SK-N-SH (cell line): ENCODE results near the gene WIPF3. TPM values are rescaled to one million over a fixed set of nuclear protein-coding genes. Genes with fewer than 3 reads are reported as not detected.

Experiments
- CTCF ChIA-PET: fragments of 300-600, 350-600 bp; formaldehyde crosslinking; extraction: SDS; loops from one replicate; lab custom pipeline; 2021; lab: Yijun Ruan, JAX
- POLR2A ChIA-PET: fragments of 350-600 bp; sonication (Branson Sonifier 250); formaldehyde crosslinking; extraction: SDS; loops from one replicate; lab custom pipeline; 2020; ENCODE audit warnings: antibody characterized with exemption, inconsistent platforms; lab: Yijun Ruan, JAX
- DNase-seq: peaks from one replicate; pipeline ENCODE4 v3.0.0; 2012
- H2AFZ ChIP-seq: fragments of 200-600 bp; sonication (generic); 2 replicates; pipeline ENCODE4 v1.8.1; 2016; ENCODE audit warnings: antibody characterized with exemption, mild to moderate bottlenecking, low read depth
- H3F3A ChIP-seq: fragments of 200-600 bp; sonication (generic); replicated peaks from 2 replicates; pipeline ENCODE3; 2016; ENCODE audit warnings: antibody characterized with exemption, mild to moderate bottlenecking; ENCODE audit not compliant: insufficient read depth
- H3K27ac ChIP-seq, 2 experiments: fragments of 200-500 bp in 1 of 2; fragments of 200-600 bp in 1 of 2; sonication (Bioruptor generic) in 1 of 2; sonication (generic), shearing (Covaris generic) in 1 of 2; 2 replicates each; pipeline versions ENCODE4 v1.5.1 to v1.6.1; 2014 to 2016; ENCODE audit warnings: low read depth in 2 of 2, inconsistent platforms in 1 of 2, low read length in 1 of 2, mild to moderate bottlenecking in 1 of 2, mixed read lengths in 1 of 2
- H3K27me3 ChIP-seq: fragments of 200-600 bp; sonication (generic), shearing (Covaris generic); 2 replicates; pipeline ENCODE4 v1.6.1; 2016; ENCODE audit warnings: mixed run types; ENCODE audit not compliant: insufficient read depth
- H3K36me3 ChIP-seq, 2 experiments: fragments of 200-500 bp in 1 of 2; fragments of 200-600 bp in 1 of 2; sonication (Bioruptor generic) in 1 of 2; sonication (generic) in 1 of 2; replicated peaks in 1 of 2; 2 replicates each; pipeline versions ENCODE3 to v1.5.1; 2014 to 2016; ENCODE audit warnings: low read length in 1 of 2, mild to moderate bottlenecking in 1 of 2; ENCODE audit not compliant: insufficient read depth in 2 of 2, control insufficient read depth in 1 of 2
- H3K4me1 ChIP-seq, 2 experiments: fragments of 200-500 bp in 1 of 2; fragments of 200-600 bp in 1 of 2; sonication (Bioruptor generic) in 1 of 2; sonication (generic), shearing (Covaris generic) in 1 of 2; 2 replicates each; pipeline versions ENCODE4 v1.5.1 to v1.6.1; 2014 to 2016; ENCODE audit warnings: low read depth in 1 of 2, low read length in 1 of 2, mixed run types in 1 of 2; ENCODE audit not compliant: insufficient read depth in 2 of 2, control insufficient read depth in 1 of 2
- H3K4me2 ChIP-seq: fragments of 200-600 bp; sonication (generic), shearing (Covaris generic); 2 replicates; pipeline ENCODE4 v1.6.1; 2017; ENCODE audit warnings: mixed run types
- H3K4me3 ChIP-seq, 2 experiments: fragments of 200-500 bp in 1 of 2; fragments of 200-600 bp in 1 of 2; sonication (Bioruptor generic) in 1 of 2; sonication (generic), shearing (Covaris generic) in 1 of 2; 2 replicates each; pipeline versions ENCODE4 v1.5.1 to v1.8.1; 2014 to 2016; ENCODE audit warnings: low read depth in 2 of 2, inconsistent platforms in 1 of 2, low read length in 1 of 2, mild to moderate bottlenecking in 1 of 2, mixed read lengths in 1 of 2, moderate library complexity in 1 of 2
- H3K79me2 ChIP-seq: fragments of 200-600 bp; sonication (generic); 2 replicates; pipeline ENCODE4 v1.8.1; 2017; ENCODE audit warnings: mild to moderate bottlenecking; ENCODE audit not compliant: insufficient read depth
- H3K9ac ChIP-seq: fragments of 200-600 bp; sonication (generic); 2 replicates; pipeline ENCODE4 v1.6.1; 2017; ENCODE audit warnings: mixed run types
- H3K9me2 ChIP-seq: fragments of 200-600 bp; sonication (generic); 2 replicates; pipeline ENCODE4 v1.6.1; 2017; ENCODE audit warnings: mixed run types
- H3K9me3 ChIP-seq: fragments of 200-600 bp; sonication (generic); 2 replicates; pipeline ENCODE4 v1.6.1; 2017; ENCODE audit warnings: mixed run types, mild to moderate bottlenecking, moderate library complexity
- H4K20me1 ChIP-seq: fragments of 200-600 bp; sonication (generic); 2 replicates; pipeline ENCODE4 v1.6.1; 2017; ENCODE audit warnings: mild to moderate bottlenecking, mixed run types; ENCODE audit not compliant: insufficient read depth
- CHD2 ChIP-seq: fragments of 150-350 bp; IDR thresholded peaks from 2 replicates; pipeline ENCODE4 v1.6.1; 2018; ENCODE audit warnings: low read length; ENCODE audit not compliant: partially characterized antibody
- ELF1 ChIP-seq: IDR thresholded peaks from 2 replicates; pipeline ENCODE4 v1.4.0; 2012
- FOSL2 ChIP-seq: IDR thresholded peaks from 2 replicates; pipeline ENCODE4 v1.4.0; 2012; ENCODE audit warnings: low read depth, mild to moderate bottlenecking, moderate library complexity, borderline replicate concordance
- MEF2A ChIP-seq: IDR thresholded peaks from 2 replicates; pipeline ENCODE4 v1.4.0; 2012; ENCODE audit warnings: low read depth, borderline replicate concordance
- POLR2AphosphoS5 ChIP-seq: IDR thresholded peaks from 2 replicates; pipeline ENCODE4 v1.6.1; 2012; ENCODE audit warnings: low read depth, low read length
- RAD21 ChIP-seq: IDR thresholded peaks from 2 replicates; pipeline ENCODE4 v1.6.1; 2012; ENCODE audit warnings: mild to moderate bottlenecking, low read length
- RCOR1 ChIP-seq: fragments of 150-350 bp; IDR thresholded peaks from 2 replicates; pipeline ENCODE4 v1.6.1; 2017; ENCODE audit warnings: antibody characterized with exemption, low read length
- RFX5 ChIP-seq: IDR thresholded peaks from 2 replicates; pipeline ENCODE4 v1.6.1; 2012; ENCODE audit warnings: mild to moderate bottlenecking, improper control_type of control experiment, low read length
- SIN3A ChIP-seq: IDR thresholded peaks from 2 replicates; pipeline ENCODE4 v1.6.1; 2012; ENCODE audit warnings: low read depth, mild to moderate bottlenecking, low read length, moderate library complexity, borderline replicate concordance
- SMC3 ChIP-seq: IDR thresholded peaks from 2 replicates; pipeline ENCODE4 v1.6.1; 2012; ENCODE audit warnings: low read depth, low read length, improper control_type of control experiment
- WGBS: methylation state at CpG from one replicate; pipeline ENCODE4 v1.1.6; 2017; ENCODE audit warnings: low lambda C conversion rate; 5-methylcytosine and 5-hydroxymethylcytosine counted together
- polyA plus RNA-seq, 3 experiments: library from polyadenylated mRNA; depleted of rRNA; stranded (reverse); fragments of >200 nt; gene quantifications; 2 replicates each; pipeline ENCODE4 v1.2.3, GENCODE V29; 2012
- TF ChIP-seq, protein P1 (sequence below): fragments of 150-350 bp; IDR thresholded peaks from 2 replicates; pipeline ENCODE4 v1.6.1; 2016; ENCODE audit warnings: mild to moderate bottlenecking, low read depth, low read length
- TF ChIP-seq, protein P2 (sequence below): IDR thresholded peaks from 2 replicates; pipeline ENCODE4 v1.4.0; 2012; ENCODE audit warnings: low read depth, borderline replicate concordance
- TF ChIP-seq, protein P3 (sequence below): fragments of 150-350 bp; IDR thresholded peaks from 2 replicates; pipeline ENCODE4 v1.6.1; 2017; ENCODE audit warnings: antibody characterized with exemption, low read length, low read depth, borderline replicate concordance
- TF ChIP-seq, protein P4 (sequence below): IDR thresholded peaks from 2 replicates; pipeline ENCODE4 v1.4.0; 2012; ENCODE audit warnings: low read depth
- TF ChIP-seq, protein P5 (sequence below): fragments of 200-600 bp; sonication (generic); IDR thresholded peaks from 2 replicates; pipeline ENCODE4 v1.6.1; 2017; ENCODE audit warnings: antibody characterized with exemption, mild to moderate bottlenecking, moderate library complexity
- TF ChIP-seq, protein P6 (sequence below): IDR thresholded peaks from 2 replicates; pipeline ENCODE4; 2012

The WIPF3 gene
- polyA plus RNA-seq, 1 of the 3 experiments (the other 2 are of a cell fraction) = 0.02 TPM

DNA sequence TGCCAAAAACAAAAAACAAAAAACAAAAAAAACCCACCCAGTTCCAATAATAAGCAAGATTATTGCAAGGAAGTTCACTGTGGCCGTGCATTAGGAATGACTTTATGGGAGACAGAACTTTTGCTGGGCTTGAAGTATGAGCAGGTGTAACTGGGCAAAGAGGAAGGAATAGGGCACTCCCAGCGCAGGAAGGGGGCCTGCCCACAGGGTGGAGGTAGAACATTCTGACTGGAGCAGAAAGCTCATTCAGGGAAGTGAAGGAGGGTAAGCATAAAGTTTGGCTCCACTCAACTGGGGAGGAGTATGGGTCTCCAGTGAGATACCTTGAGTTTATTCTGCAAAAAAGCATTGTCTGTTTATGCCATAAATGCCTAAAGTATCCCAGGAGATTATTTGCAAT, 42.1 kb upstream of the WIPF3 start:
- ChIA-PET CTCF (interaction anchor here (0.6 to 1.0 kb wide), 4 partner anchors 9 to 298 kb away, joined by 3 to 5 read pairs (median 4); no protein-coding TSS in a partner anchor), POLR2A (no interaction called here)
- 50% methylated on average over 2 of the region's 2 CpGs for WGBS

DNA sequence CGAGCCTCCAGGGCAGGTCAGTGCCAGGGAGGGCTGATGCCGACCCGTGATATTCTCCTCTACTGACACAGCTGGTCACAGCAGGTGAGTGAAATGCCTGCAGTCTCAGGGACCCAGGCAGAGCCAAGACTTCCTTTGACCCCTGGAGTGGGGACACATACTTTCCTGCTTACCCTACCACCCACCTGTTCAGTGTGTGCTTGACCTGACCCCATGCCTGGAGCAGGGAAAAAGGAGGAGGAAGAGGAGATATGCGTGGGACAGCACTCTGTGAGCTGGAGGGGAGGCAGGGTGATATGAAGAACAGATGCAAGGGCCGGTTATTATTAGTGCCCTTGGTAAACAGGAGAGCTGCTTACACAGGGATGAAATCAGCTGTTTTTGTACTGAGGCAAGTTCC, 40.8 kb upstream of the WIPF3 start:
- POLR2A ChIA-PET = no interaction called here
- no peak for DNase-seq
- H3K4me1 ChIP-seq = peaks cover 0 to 7% of the 10 kb centered on the region in 2 experiments; a peak in 2 of 4 replicates
- H3K36me3 ChIP-seq = no peaks in the 10 kb centered on the region
- H3K4me2 ChIP-seq = no peak overlapping the region
- no peak overlapping the region for H3K27ac ChIP-seq
- H3K27me3 ChIP-seq = peaks cover 8% of the 10 kb centered on the region; the same call in 1 of the 2 replicates
- no peaks in the 10 kb centered on the region for H3K9me3 ChIP-seq
- no peaks in the 10 kb centered on the region for H3F3A ChIP-seq
- no peak for TF ChIP-seq SMC3
- no peak for TF ChIP-seq FOSL2
- TF ChIP-seq, protein P1, sequence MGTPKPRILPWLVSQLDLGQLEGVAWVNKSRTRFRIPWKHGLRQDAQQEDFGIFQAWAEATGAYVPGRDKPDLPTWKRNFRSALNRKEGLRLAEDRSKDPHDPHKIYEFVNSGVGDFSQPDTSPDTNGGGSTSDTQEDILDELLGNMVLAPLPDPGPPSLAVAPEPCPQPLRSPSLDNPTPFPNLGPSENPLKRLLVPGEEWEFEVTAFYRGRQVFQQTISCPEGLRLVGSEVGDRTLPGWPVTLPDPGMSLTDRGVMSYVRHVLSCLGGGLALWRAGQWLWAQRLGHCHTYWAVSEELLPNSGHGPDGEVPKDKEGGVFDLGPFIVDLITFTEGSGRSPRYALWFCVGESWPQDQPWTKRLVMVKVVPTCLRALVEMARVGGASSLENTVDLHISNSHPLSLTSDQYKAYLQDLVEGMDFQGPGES = no peak
- TF ChIP-seq SIN3A = no peak
- TF ChIP-seq, protein P2, sequence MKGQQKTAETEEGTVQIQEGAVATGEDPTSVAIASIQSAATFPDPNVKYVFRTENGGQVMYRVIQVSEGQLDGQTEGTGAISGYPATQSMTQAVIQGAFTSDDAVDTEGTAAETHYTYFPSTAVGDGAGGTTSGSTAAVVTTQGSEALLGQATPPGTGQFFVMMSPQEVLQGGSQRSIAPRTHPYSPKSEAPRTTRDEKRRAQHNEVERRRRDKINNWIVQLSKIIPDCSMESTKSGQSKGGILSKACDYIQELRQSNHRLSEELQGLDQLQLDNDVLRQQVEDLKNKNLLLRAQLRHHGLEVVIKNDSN = no peak
- TF ChIP-seq ELF1 = no peak
- no peak for TF ChIP-seq RCOR1
- TF ChIP-seq MEF2A = no peak
- TF ChIP-seq, protein P3, sequence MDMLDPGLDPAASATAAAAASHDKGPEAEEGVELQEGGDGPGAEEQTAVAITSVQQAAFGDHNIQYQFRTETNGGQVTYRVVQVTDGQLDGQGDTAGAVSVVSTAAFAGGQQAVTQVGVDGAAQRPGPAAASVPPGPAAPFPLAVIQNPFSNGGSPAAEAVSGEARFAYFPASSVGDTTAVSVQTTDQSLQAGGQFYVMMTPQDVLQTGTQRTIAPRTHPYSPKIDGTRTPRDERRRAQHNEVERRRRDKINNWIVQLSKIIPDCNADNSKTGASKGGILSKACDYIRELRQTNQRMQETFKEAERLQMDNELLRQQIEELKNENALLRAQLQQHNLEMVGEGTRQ = no peak
- TF ChIP-seq, protein P4, sequence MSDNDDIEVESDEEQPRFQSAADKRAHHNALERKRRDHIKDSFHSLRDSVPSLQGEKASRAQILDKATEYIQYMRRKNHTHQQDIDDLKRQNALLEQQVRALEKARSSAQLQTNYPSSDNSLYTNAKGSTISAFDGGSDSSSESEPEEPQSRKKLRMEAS = no peak
- TF ChIP-seq, protein P5, sequence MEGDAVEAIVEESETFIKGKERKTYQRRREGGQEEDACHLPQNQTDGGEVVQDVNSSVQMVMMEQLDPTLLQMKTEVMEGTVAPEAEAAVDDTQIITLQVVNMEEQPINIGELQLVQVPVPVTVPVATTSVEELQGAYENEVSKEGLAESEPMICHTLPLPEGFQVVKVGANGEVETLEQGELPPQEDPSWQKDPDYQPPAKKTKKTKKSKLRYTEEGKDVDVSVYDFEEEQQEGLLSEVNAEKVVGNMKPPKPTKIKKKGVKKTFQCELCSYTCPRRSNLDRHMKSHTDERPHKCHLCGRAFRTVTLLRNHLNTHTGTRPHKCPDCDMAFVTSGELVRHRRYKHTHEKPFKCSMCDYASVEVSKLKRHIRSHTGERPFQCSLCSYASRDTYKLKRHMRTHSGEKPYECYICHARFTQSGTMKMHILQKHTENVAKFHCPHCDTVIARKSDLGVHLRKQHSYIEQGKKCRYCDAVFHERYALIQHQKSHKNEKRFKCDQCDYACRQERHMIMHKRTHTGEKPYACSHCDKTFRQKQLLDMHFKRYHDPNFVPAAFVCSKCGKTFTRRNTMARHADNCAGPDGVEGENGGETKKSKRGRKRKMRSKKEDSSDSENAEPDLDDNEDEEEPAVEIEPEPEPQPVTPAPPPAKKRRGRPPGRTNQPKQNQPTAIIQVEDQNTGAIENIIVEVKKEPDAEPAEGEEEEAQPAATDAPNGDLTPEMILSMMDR = no peak
- no peak overlapping the region for H2AFZ ChIP-seq
- WGBS = 27% methylated on average over 5 of the region's 5 CpGs
- CTCF ChIA-PET = interaction anchor here (1.1 to 1.2 kb wide), 3 partner anchors 17 to 70 kb away, joined by 3 read pairs; no protein-coding TSS in a partner anchor
- H4K20me1 ChIP-seq = no peaks in the 10 kb centered on the region
- no peak overlapping the region for H3K4me3 ChIP-seq
- H3K79me2 ChIP-seq = no peaks in the 10 kb centered on the region
- H3K9me2 ChIP-seq = no peaks in the 10 kb centered on the region
- H3K9ac ChIP-seq = no peak overlapping the region

More for the DNA sequence above, 42.1 kb upstream of the WIPF3 start:
- H3K4me3 ChIP-seq = no peak overlapping the region
- H2AFZ ChIP-seq = no peak overlapping the region
- no peak overlapping the region for H3K27ac ChIP-seq
- H3K27me3 ChIP-seq = peaks cover 8% of the 10 kb centered on the region; the same call in 1 of the 2 replicates
- H3K4me2 ChIP-seq = no peak overlapping the region
- no peaks in the 10 kb centered on the region for H3K9me2 ChIP-seq
- TF ChIP-seq SMC3 (no peak), RAD21 (peak; percentile 51), CHD2 (no peak), POLR2AphosphoS5 (no peak), RFX5 (no peak)
- TF ChIP-seq, protein P6, sequence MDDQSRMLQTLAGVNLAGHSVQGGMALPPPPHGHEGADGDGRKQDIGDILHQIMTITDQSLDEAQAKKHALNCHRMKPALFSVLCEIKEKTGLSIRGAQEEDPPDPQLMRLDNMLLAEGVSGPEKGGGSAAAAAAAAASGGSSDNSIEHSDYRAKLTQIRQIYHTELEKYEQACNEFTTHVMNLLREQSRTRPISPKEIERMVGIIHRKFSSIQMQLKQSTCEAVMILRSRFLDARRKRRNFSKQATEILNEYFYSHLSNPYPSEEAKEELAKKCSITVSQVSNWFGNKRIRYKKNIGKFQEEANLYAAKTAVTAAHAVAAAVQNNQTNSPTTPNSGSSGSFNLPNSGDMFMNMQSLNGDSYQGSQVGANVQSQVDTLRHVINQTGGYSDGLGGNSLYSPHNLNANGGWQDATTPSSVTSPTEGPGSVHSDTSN = no peak
- TF ChIP-seq, all 33 proteins: peak for 1
- no peaks in the 10 kb centered on the region for H3K79me2 ChIP-seq
- H3K9ac ChIP-seq = no peak overlapping the region
- H3F3A ChIP-seq = no peaks in the 10 kb centered on the region
- peaks cover 0 to 4% of the 10 kb centered on the region in 2 experiments; a peak in 1 of 4 replicates for H3K4me1 ChIP-seq
- H3K36me3 ChIP-seq = no peaks in the 10 kb centered on the region
- DNase-seq = peak; percentile 20
- no peaks in the 10 kb centered on the region for H3K9me3 ChIP-seq
- H4K20me1 ChIP-seq = no peaks in the 10 kb centered on the region
